Gastrocnemius medialis (tissue), 4 donors: Measurements from ENCODE around the gene PP2D1. TPM values are rescaled to one million over a fixed set of nuclear protein-coding genes. Genes with fewer than 3 reads are reported as not detected.
A peak's percentile ranks its signal among the peaks of the same experiment; 100 is the strongest.

ENCODE experiments used
- ATAC-seq, 2 donors: fragments of 150-250 bp; one replicate each; pipeline ENCODE4 v1.9.1; 2016
- DNase-seq, 2 donors: peaks; one replicate each; pipeline ENCODE4 v3.0.0-alpha.2; 2019
- H3K27ac ChIP-seq, 4 donors: fragments of 200-600 bp; sonication (generic); 1 replicate in 1 of 4; 2 replicates in 3 of 4; pipeline ENCODE4 v1.5.1; 2016 to 2018; ENCODE audit warnings: mild to moderate bottlenecking in 2 of 4, moderate library complexity in 1 of 4
- H3K27me3 ChIP-seq, 3 donors: fragments of 200-600 bp; sonication (generic) in 2 of 3; 1 replicate in 1 of 3; 2 replicates in 2 of 3; pipeline versions ENCODE4 v1.5.1 to v1.6.0; 2016 to 2019; ENCODE audit warnings: mild to moderate bottlenecking in 1 of 3, moderate library complexity in 1 of 3
- H3K36me3 ChIP-seq, 2 donors: fragments of 200-600 bp; sonication (generic) in 1 of 2; one replicate each; pipeline ENCODE4 v1.5.1; 2017 to 2018
- H3K4me1 ChIP-seq, 2 donors: fragments of 200-600 bp; sonication (generic) in 1 of 2; one replicate each; pipeline ENCODE4 v1.5.1; 2016 to 2017; ENCODE audit warnings: mild to moderate bottlenecking in 2 of 2
- H3K4me3 ChIP-seq, 4 donors: fragments of 200-600 bp; sonication (generic) in 3 of 4; 1 replicate in 1 of 4; 2 replicates in 3 of 4; pipeline ENCODE4 v1.5.1; 2016 to 2019; ENCODE audit warnings: mild to moderate bottlenecking in 2 of 4
- H3K9me3 ChIP-seq, 3 donors: fragments of 200-600 bp; sonication (generic) in 2 of 3; 1 replicate in 1 of 3; 2 replicates in 2 of 3; pipeline ENCODE4 v1.5.1; 2016 to 2019
- CTCF ChIP-seq, 5 experiments: fragments of 450-650 bp in 3 of 5; fragments of 200-600 bp in 2 of 5; sonication (generic) in 2 of 5; IDR thresholded peaks in 4 of 5; conservative IDR thresholded peaks in 1 of 5; 1 replicate in 4 of 5; 2 replicates in 1 of 5; pipeline ENCODE4 v1.5.1; 2016 to 2019; ENCODE audit warnings: antibody characterized with exemption in 5 of 5, mild to moderate bottlenecking in 3 of 5, moderate library complexity in 3 of 5
- POLR2A ChIP-seq, 2 donors: fragments of 450-650 bp; IDR thresholded peaks; one replicate each; pipeline ENCODE4 v1.6.1; 2017; ENCODE audit warnings: antibody characterized with exemption in 2 of 2, mild to moderate bottlenecking in 2 of 2, moderate library complexity in 2 of 2
- in situ Hi-C, 4 donors: fragments of 200-750 bp; cut with MboI; loops; one replicate each; pipeline versions ENCODE4 v1.15.0 to v1.8.0; 2017; ENCODE audit warnings: low sequenced_read_pairs in 4 of 4
- intact Hi-C: fragments of 100-400 bp; cut with DNase I; formaldehyde crosslinking; loops from one replicate; pipeline ENCODE4 v1.15.1; 2023; ENCODE audit warnings: low total_unique reads
- total RNA-seq, 4 donors: library from RNA; depleted of rRNA; stranded (reverse); fragments of >200 nt; gene quantifications; one replicate each; pipeline versions ENCODE4 v1.1.0 to v1.2.3, GENCODE V29; 2016

Gene PP2D1
- total RNA-seq, 4 donors from 2014 or later: not detected

- peaks cover 5 to 21% of the 10 kb centered on the region in 2 donors for H3K4me1 ChIP-seq
- H3K4me3 ChIP-seq: no peak overlapping the region
- intact Hi-C loops: no loop called here
- H3K36me3 ChIP-seq: peaks cover 0 to 17% of the 10 kb centered on the region in 2 donors
- ATAC-seq (no peak), DNase-seq (no peak)
- H3K9me3 ChIP-seq: no peaks in the 10 kb centered on the region
- no peak overlapping the region for H3K27ac ChIP-seq
- TF ChIP-seq CTCF (IDR thresholded peaks at IDR 0.05 in 4 of 5, conservative IDR thresholded peaks at IDR 0.05 in 1 of 5): no peak
- TF ChIP-seq POLR2A (IDR thresholded peaks at IDR 0.05): no peak
- in situ Hi-C loops: no loop called here
- no peaks in the 10 kb centered on the region for H3K27me3 ChIP-seq
Observed at GRCh38 chr3:19954676-19955075, 57.4 kb downstream of the PP2D1 start.

GRCh38 chr3:19950316-19950715, 61.7 kb downstream of the PP2D1 start:
- in situ Hi-C loops (no loop called here), intact Hi-C loops (no loop called here)
- TF ChIP-seq CTCF (IDR thresholded peaks at IDR 0.05 in 4 of 5, conservative IDR thresholded peaks at IDR 0.05 in 1 of 5) (no peak), POLR2A (IDR thresholded peaks at IDR 0.05) (no peak)
- ATAC-seq (no peak), DNase-seq (no peak)
- H3K36me3 ChIP-seq: peaks cover 0 to 17% of the 10 kb centered on the region in 2 donors
- no peaks in the 10 kb centered on the region for H3K27me3 ChIP-seq
- H3K9me3 ChIP-seq: no peaks in the 10 kb centered on the region
- H3K4me3 ChIP-seq: no peak overlapping the region
- peaks cover 27 to 42% of the 10 kb centered on the region in 2 donors for H3K4me1 ChIP-seq
- no peak overlapping the region for H3K27ac ChIP-seq

- ATAC-seq (no peak), DNase-seq (no peak)
- Histone ChIP-seq H3K4me3 (peak overlapping the region; percentile 74 to 95 (median 84)), H3K4me1 (peaks cover 24 to 42% of the 10 kb centered on the region in 2 donors), H3K36me3 (peaks cover 0 to 17% of the 10 kb centered on the region in 2 donors), H3K27ac (peak overlapping the region; percentile 94 to 97 (median 96)), H3K9me3 (no peaks in the 10 kb centered on the region), H3K27me3 (no peaks in the 10 kb centered on the region)
- in situ Hi-C loops (loop anchor here (5.0 to 25.0 kb wide), 5 partner anchors 87 to 239 kb away; partner anchors contain the start of genes SGO1 (in 3 of the 4) and KAT2B (in 1 of the 4)), intact Hi-C loops (no loop called here)
- TF ChIP-seq CTCF (IDR thresholded peaks at IDR 0.05 in 4 of 5, conservative IDR thresholded peaks at IDR 0.05 in 1 of 5) (no peak), POLR2A (IDR thresholded peaks at IDR 0.05) (no peak)
Observed at GRCh38 chr3:19948226-19948591, 63.9 kb downstream of the PP2D1 start.

- Histone ChIP-seq H3K4me3 (peak overlapping the region; percentile 74 to 95 (median 84)), H3K36me3 (peaks cover 0 to 13% of the 10 kb centered on the region in 2 donors), H3K4me1 (peaks cover 24 to 37% of the 10 kb centered on the region in 2 donors), H3K27ac (peak overlapping the region; percentile 94 to 97 (median 96)), H3K27me3 (no peaks in the 10 kb centered on the region), H3K9me3 (no peaks in the 10 kb centered on the region)
- TF ChIP-seq CTCF (IDR thresholded peaks at IDR 0.05 in 4 of 5, conservative IDR thresholded peaks at IDR 0.05 in 1 of 5) (no peak), POLR2A (IDR thresholded peaks at IDR 0.05) (no peak)
- in situ Hi-C loops: loop anchor here (5.0 to 25.0 kb wide), 5 partner anchors 87 to 240 kb away; partner anchors contain the start of genes SGO1 (in 3 of the 4) and KAT2B (in 1 of the 4)
- intact Hi-C loops: loop anchor here (1.0 to 2.0 kb wide), 2 partner anchors 93 to 133 kb away; partner anchors contain the start of gene KAT2B
- ATAC-seq (peak; percentile 60 to 61), DNase-seq (peak; percentile 37 to 53)
Observed at GRCh38 chr3:19947549-19948225, 64.4 kb downstream of the PP2D1 start.
